PFSK-1 (cell line): Measurements from ENCODE around the gene GFER.

Experiments
- FOXP2 ChIP-seq: optimal IDR thresholded peaks from 2 replicates; pipeline ENCODE3; 2011; ENCODE audit warnings: borderline replicate concordance, control low read depth, inconsistent platforms; ENCODE audit not compliant: insufficient read depth; ENCODE audit errors: extremely low read length, extremely low read depth
- POLR2AphosphoS5 ChIP-seq: IDR thresholded peaks from 2 replicates; pipeline ENCODE4 v1.6.1; 2012; ENCODE audit warnings: low read depth, mild to moderate bottlenecking, control low read depth, low read length, moderate library complexity
- TF ChIP-seq, protein P1 (sequence below), 2 experiments: IDR thresholded peaks; 2 replicates each; pipeline versions ENCODE4 v1.6.1 to v1.8.0; 2011 to 2012; ENCODE audit warnings: low read depth in 2 of 2, low read length in 2 of 2, control low read depth in 1 of 2, inconsistent platforms in 1 of 2, mild to moderate bottlenecking in 1 of 2, moderate library complexity in 1 of 2; ENCODE audit not compliant: insufficient read depth in 1 of 2

DNA sequence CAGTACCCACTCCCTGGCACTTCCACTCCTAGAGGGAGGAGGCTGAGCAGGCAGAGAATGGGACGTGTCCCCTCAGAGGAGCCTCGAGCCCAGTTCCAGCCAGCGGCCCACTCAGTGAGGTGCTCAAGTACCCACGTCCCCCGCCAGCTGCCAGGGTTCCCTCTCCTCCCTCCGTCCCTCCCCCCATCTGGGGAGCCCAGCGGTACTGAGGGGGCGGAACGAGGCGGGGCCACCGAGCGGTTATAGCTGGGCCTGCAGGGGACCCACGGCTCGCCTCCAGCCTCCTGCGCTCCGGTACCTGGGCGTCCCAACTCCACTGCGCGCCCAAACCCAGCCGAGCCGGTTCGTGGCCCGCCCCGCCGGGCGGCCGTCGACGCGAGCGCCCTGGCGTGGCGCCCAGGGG lies 35.5 kb downstream of the GFER start, which contains the start of gene NPW:
- TF ChIP-seq, protein P1, sequence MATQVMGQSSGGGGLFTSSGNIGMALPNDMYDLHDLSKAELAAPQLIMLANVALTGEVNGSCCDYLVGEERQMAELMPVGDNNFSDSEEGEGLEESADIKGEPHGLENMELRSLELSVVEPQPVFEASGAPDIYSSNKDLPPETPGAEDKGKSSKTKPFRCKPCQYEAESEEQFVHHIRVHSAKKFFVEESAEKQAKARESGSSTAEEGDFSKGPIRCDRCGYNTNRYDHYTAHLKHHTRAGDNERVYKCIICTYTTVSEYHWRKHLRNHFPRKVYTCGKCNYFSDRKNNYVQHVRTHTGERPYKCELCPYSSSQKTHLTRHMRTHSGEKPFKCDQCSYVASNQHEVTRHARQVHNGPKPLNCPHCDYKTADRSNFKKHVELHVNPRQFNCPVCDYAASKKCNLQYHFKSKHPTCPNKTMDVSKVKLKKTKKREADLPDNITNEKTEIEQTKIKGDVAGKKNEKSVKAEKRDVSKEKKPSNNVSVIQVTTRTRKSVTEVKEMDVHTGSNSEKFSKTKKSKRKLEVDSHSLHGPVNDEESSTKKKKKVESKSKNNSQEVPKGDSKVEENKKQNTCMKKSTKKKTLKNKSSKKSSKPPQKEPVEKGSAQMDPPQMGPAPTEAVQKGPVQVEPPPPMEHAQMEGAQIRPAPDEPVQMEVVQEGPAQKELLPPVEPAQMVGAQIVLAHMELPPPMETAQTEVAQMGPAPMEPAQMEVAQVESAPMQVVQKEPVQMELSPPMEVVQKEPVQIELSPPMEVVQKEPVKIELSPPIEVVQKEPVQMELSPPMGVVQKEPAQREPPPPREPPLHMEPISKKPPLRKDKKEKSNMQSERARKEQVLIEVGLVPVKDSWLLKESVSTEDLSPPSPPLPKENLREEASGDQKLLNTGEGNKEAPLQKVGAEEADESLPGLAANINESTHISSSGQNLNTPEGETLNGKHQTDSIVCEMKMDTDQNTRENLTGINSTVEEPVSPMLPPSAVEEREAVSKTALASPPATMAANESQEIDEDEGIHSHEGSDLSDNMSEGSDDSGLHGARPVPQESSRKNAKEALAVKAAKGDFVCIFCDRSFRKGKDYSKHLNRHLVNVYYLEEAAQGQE (IDR thresholded peaks at IDR 0.05; ENCODE audit: insufficient read depth in 1 of 2, low read depth in 2 of 2, low read length in 2 of 2) = no peak
- no peak for TF ChIP-seq FOXP2
- TF ChIP-seq POLR2AphosphoS5 = no peak
